CD14-positive monocyte (primary cell): ENCODE measurements around the gene TNNI3K. TPM values are rescaled to one million over a fixed set of nuclear protein-coding genes. Genes with fewer than 3 reads are reported as not detected.

Experiments
- DNase-seq, 3 donors: peaks; one replicate each; pipeline ENCODE4 v3.0.0-alpha.2; 2011 to 2022
- H2AFZ ChIP-seq: 2 replicates; pipeline ENCODE4 v1.6.0; 2012; ENCODE audit warnings: mild to moderate bottlenecking, low read depth, low read length, inconsistent platforms; ENCODE audit not compliant: insufficient read depth, poor library complexity, severe bottlenecking
- H3K27ac ChIP-seq, 2 donors: 1 replicate in 1 of 2; 2 replicates in 1 of 2; pipeline ENCODE4 v1.5.1; 2012 to 2013; ENCODE audit warnings: low read length in 2 of 2, control low read depth in 1 of 2, inconsistent platforms in 1 of 2, low read depth in 1 of 2, mild to moderate bottlenecking in 1 of 2
- H3K27me3 ChIP-seq, 2 donors: one replicate each; pipeline versions ENCODE4 v1.6.0 to v1.6.1; 2011 to 2013; ENCODE audit warnings: low read length in 2 of 2; ENCODE audit not compliant: control insufficient read depth in 2 of 2, insufficient read depth in 2 of 2
- H3K36me3 ChIP-seq, 2 donors: replicated peaks in 1 of 2; 1 replicate in 1 of 2; 2 replicates in 1 of 2; pipeline versions ENCODE4 v1.5.1 to v1.6.1; 2012 to 2013; ENCODE audit warnings: low read length in 2 of 2, control low read depth in 1 of 2, inconsistent platforms in 1 of 2, mild to moderate bottlenecking in 1 of 2; ENCODE audit not compliant: insufficient read depth in 2 of 2, control insufficient read depth in 1 of 2
- H3K4me1 ChIP-seq, 2 donors: 1 replicate in 1 of 2; 2 replicates in 1 of 2; pipeline versions ENCODE4 v1.5.1 to v1.6.1; 2012 to 2013; ENCODE audit warnings: low read length in 2 of 2, control low read depth in 1 of 2, inconsistent platforms in 1 of 2, mild to moderate bottlenecking in 1 of 2, moderate library complexity in 1 of 2; ENCODE audit not compliant: insufficient read depth in 2 of 2, control insufficient read depth in 1 of 2
- H3K4me2 ChIP-seq: replicated peaks from 2 replicates; pipeline ENCODE3; 2012; ENCODE audit warnings: low read length, moderate library complexity, mild to moderate bottlenecking; ENCODE audit not compliant: poor library complexity, severe bottlenecking; ENCODE audit errors: extremely low read depth
- H3K4me3 ChIP-seq, 3 experiments: fragments of 200-600 bp in 1 of 3; sonication (generic) in 1 of 3; replicated peaks in 1 of 3; 1 replicate in 2 of 3; 2 replicates in 1 of 3; pipeline ENCODE4 v1.5.1; 2011 to 2013; ENCODE audit warnings: low read length in 3 of 3, mild to moderate bottlenecking in 3 of 3, control low read depth in 2 of 3, low read depth in 2 of 3, inconsistent platforms in 1 of 3, moderate library complexity in 1 of 3
- H3K79me2 ChIP-seq: 2 replicates; pipeline ENCODE4 v1.6.0; 2012; ENCODE audit warnings: mild to moderate bottlenecking, control low read depth, inconsistent platforms, low read length, moderate library complexity; ENCODE audit not compliant: insufficient read depth
- H3K9ac ChIP-seq: 2 replicates; pipeline ENCODE4 v1.6.0; 2017; ENCODE audit warnings: low read length, mild to moderate bottlenecking; ENCODE audit not compliant: insufficient read depth, poor library complexity, severe bottlenecking
- H3K9me3 ChIP-seq, 2 donors: replicated peaks in 1 of 2; 1 replicate in 1 of 2; 2 replicates in 1 of 2; pipeline versions ENCODE4 v1.5.1 to v1.6.1; 2012 to 2013; ENCODE audit warnings: low read length in 2 of 2, control low read depth in 1 of 2; ENCODE audit not compliant: control insufficient read depth in 1 of 2, insufficient read depth in 1 of 2
- H4K20me1 ChIP-seq: 2 replicates; pipeline ENCODE4 v1.6.0; 2012; ENCODE audit warnings: mild to moderate bottlenecking, low read length, control low read depth, moderate library complexity; ENCODE audit not compliant: insufficient read depth
- H3K27ac Mint-ChIP-seq, 7 donors: one replicate each; pipeline ENCODE4 v1.8.0; 2020; ENCODE audit warnings: mild to moderate bottlenecking in 7 of 7, mixed read lengths in 7 of 7, moderate library complexity in 6 of 7, inconsistent platforms in 2 of 7
- H3K27me3 Mint-ChIP-seq, 3 donors: one replicate each; pipeline ENCODE4 v1.8.0; 2021 to 2022; ENCODE audit warnings: low read depth in 3 of 3, mild to moderate bottlenecking in 3 of 3, mixed read lengths in 3 of 3, moderate library complexity in 3 of 3, inconsistent platforms in 1 of 3
- H3K36me3 Mint-ChIP-seq, 2 donors: one replicate each; pipeline ENCODE4 v1.8.0; 2020; ENCODE audit warnings: mixed read lengths in 2 of 2, inconsistent platforms in 1 of 2, mild to moderate bottlenecking in 1 of 2
- H3K4me1 Mint-ChIP-seq: one replicate; pipeline ENCODE4 v1.8.0; 2020; ENCODE audit warnings: mild to moderate bottlenecking, mixed read lengths
- H3K4me3 Mint-ChIP-seq, 2 donors: one replicate each; pipeline ENCODE4 v1.8.0; 2020; ENCODE audit warnings: mild to moderate bottlenecking in 2 of 2, mixed read lengths in 2 of 2, moderate library complexity in 1 of 2
- H3K9me3 Mint-ChIP-seq, 7 donors: one replicate each; pipeline ENCODE4 v1.8.0; 2020 to 2022; ENCODE audit warnings: mixed read lengths in 7 of 7, mild to moderate bottlenecking in 6 of 7, moderate library complexity in 6 of 7, inconsistent platforms in 2 of 7
- CTCF ChIP-seq: fragments of 200-600 bp; IDR thresholded peaks from one replicate; pipeline ENCODE4 v1.8.0; 2022; ENCODE audit warnings: antibody characterized with exemption, mild to moderate bottlenecking
- WGBS: methylation state at CpG from one replicate; pipeline ENCODE4 v1.1.5; 2013; ENCODE audit warnings: missing lambda C conversion rate; ENCODE audit not compliant: insufficient coverage; 5-methylcytosine and 5-hydroxymethylcytosine counted together
- intact Hi-C, 2 donors: fragments of 100-400 bp; cut with micrococcal nuclease; formaldehyde crosslinking; loops; one replicate each; pipeline versions ENCODE4 v1.15.0 to v1.15.1; 2023
- polyA plus RNA-seq, 3 donors: library from polyadenylated mRNA; depleted of rRNA in 1 of 3; unstranded in 2 of 3; stranded (reverse) in 1 of 3; fragments of 300-500 nt in 2 of 3; fragments of >200 nt in 1 of 3; fragmentation: Illumina TruSeq in 2 of 3; gene quantifications; 1 replicate in 2 of 3; 2 replicates in 1 of 3; pipeline ENCODE4 v1.2.3, GENCODE V29; 2012 to 2021

The TNNI3K gene
- polyA plus RNA-seq, 3 donors = 0.51 TPM; not detected in 2

GRCh38 chr1:74427681-74428080 is 192.5 kb downstream of the TNNI3K start:
- no CpG with 5 or more reads among the region's 1 CpG for WGBS

GRCh38 chr1:74429580-74429979 is 194.4 kb downstream of the TNNI3K start:
- no peak overlapping the region for H2AFZ ChIP-seq
- H3K27ac Mint-ChIP-seq = no peak overlapping the region
- H3K4me1 ChIP-seq = no peaks in the 10 kb centered on the region
- H3K36me3 Mint-ChIP-seq = no peaks in the 10 kb centered on the region
- no peak overlapping the region for H3K9ac ChIP-seq
- H3K9me3 ChIP-seq = no peaks in the 10 kb centered on the region
- H3K79me2 ChIP-seq = no peaks in the 10 kb centered on the region
- H3K4me1 Mint-ChIP-seq = no peaks in the 10 kb centered on the region
- H3K4me2 ChIP-seq = no peak overlapping the region
- no peak overlapping the region for H3K27ac ChIP-seq
- H3K4me3 Mint-ChIP-seq = no peak overlapping the region
- no peaks in the 10 kb centered on the region for H3K36me3 ChIP-seq
- H3K4me3 ChIP-seq = no peak overlapping the region
- 38% methylated on average over 1 of the region's 3 CpGs for WGBS
- H3K9me3 Mint-ChIP-seq = peaks cover 0 to 8% (median 0%) of the 10 kb centered on the region in 7 donors
- no peaks in the 10 kb centered on the region for H3K27me3 Mint-ChIP-seq
- TF ChIP-seq CTCF = no peak
- intact Hi-C loops = no loop called here
- H4K20me1 ChIP-seq = no peaks in the 10 kb centered on the region
- no peak for DNase-seq
- H3K27me3 ChIP-seq = no peaks in the 10 kb centered on the region

More at GRCh38 chr1:74427681-74428080, 192.5 kb downstream of the TNNI3K start:
- H2AFZ ChIP-seq = no peak overlapping the region
- H3K4me3 ChIP-seq = no peak overlapping the region
- no peak overlapping the region for H3K9ac ChIP-seq
- no peaks in the 10 kb centered on the region for H3K27me3 ChIP-seq
- Mint-ChIP-seq H3K36me3 (no peaks in the 10 kb centered on the region), H3K27me3 (no peaks in the 10 kb centered on the region), H3K4me1 (no peaks in the 10 kb centered on the region), H3K9me3 (peaks cover 0 to 5% (median 0%) of the 10 kb centered on the region in 7 donors), H3K27ac (no peak overlapping the region), H3K4me3 (no peak overlapping the region)
- intact Hi-C loops = no loop called here
- no peaks in the 10 kb centered on the region for H3K79me2 ChIP-seq
- H3K4me1 ChIP-seq = no peaks in the 10 kb centered on the region
- H3K4me2 ChIP-seq = no peak overlapping the region
- H3K9me3 ChIP-seq = no peaks in the 10 kb centered on the region
- H3K27ac ChIP-seq = no peak overlapping the region
- no peak for DNase-seq
- H4K20me1 ChIP-seq = no peaks in the 10 kb centered on the region
- no peaks in the 10 kb centered on the region for H3K36me3 ChIP-seq
- TF ChIP-seq CTCF = no peak
